KMS-11 (cell line): ENCODE measurements around the gene HDAC4.

Source experiments
- H2AFZ ChIP-seq: fragments of 200-600 bp; sonication (generic); 2 replicates; pipeline ENCODE4 v1.6.1; 2016; ENCODE audit warnings: antibody characterized with exemption, mixed run types, low read depth
- H3K27ac ChIP-seq: fragments of 200-600 bp; sonication (generic); 2 replicates; pipeline ENCODE4 v1.6.1; 2016; ENCODE audit warnings: mild to moderate bottlenecking, mixed run types
- H3K27me3 ChIP-seq: fragments of 200-600 bp; sonication (generic); 2 replicates; pipeline ENCODE4 v1.6.1; 2017; ENCODE audit warnings: mild to moderate bottlenecking, low read depth, mixed run types, moderate library complexity; ENCODE audit not compliant: insufficient read depth
- H3K36me3 ChIP-seq: fragments of 200-600 bp; sonication (generic); 2 replicates; pipeline ENCODE4 v1.6.1; 2017; ENCODE audit warnings: mild to moderate bottlenecking, mixed run types; ENCODE audit not compliant: insufficient read depth
- H3K4me1 ChIP-seq: fragments of 200-600 bp; sonication (generic); 2 replicates; pipeline ENCODE4 v1.6.1; 2016; ENCODE audit warnings: mild to moderate bottlenecking, low read depth, mixed run types; ENCODE audit not compliant: poor library complexity, severe bottlenecking
- H3K4me2 ChIP-seq: fragments of 200-600 bp; sonication (generic); 2 replicates; pipeline ENCODE4 v1.7.0; 2016; ENCODE audit warnings: mild to moderate bottlenecking, mixed run types
- H3K4me3 ChIP-seq: fragments of 200-600 bp; sonication (generic); IDR thresholded peaks from 2 replicates; pipeline ENCODE4 v1.6.1; 2017; ENCODE audit warnings: low read depth, low read length, mixed read lengths; ENCODE audit not compliant: insufficient read depth
- H3K79me2 ChIP-seq: fragments of 200-600 bp; sonication (generic); 2 replicates; pipeline ENCODE4 v1.6.1; 2016; ENCODE audit warnings: low read depth, mixed run types; ENCODE audit not compliant: insufficient read depth
- H3K9ac ChIP-seq: fragments of 200-600 bp; sonication (generic); 2 replicates; pipeline ENCODE4 v1.6.1; 2016; ENCODE audit warnings: mild to moderate bottlenecking, mixed run types
- H4K20me1 ChIP-seq: fragments of 200-600 bp; sonication (generic); 2 replicates; pipeline ENCODE4 v1.6.1; 2016; ENCODE audit warnings: mild to moderate bottlenecking, mixed run types; ENCODE audit not compliant: insufficient read depth
- CTCF ChIP-seq: fragments of 200-600 bp; sonication (generic); conservative IDR thresholded peaks from 2 replicates; pipeline ENCODE4 v1.6.1; 2017; ENCODE audit warnings: low read depth, mild to moderate bottlenecking, antibody characterized with exemption, low read length, moderate library complexity, mixed read lengths

HDAC4 gene

GRCh38 chr2:239108459-239108858 is 292.4 kb downstream of the HDAC4 start:
- Histone ChIP-seq H3K4me3 (no peak overlapping the region), H3K9ac (no peak overlapping the region), H4K20me1 (no peaks in the 10 kb centered on the region), H3K79me2 (no peaks in the 10 kb centered on the region), H2AFZ (no peak overlapping the region), H3K36me3 (no peaks in the 10 kb centered on the region), H3K27ac (no peak overlapping the region), H3K4me1 (no peaks in the 10 kb centered on the region), H3K27me3 (no peaks in the 10 kb centered on the region), H3K4me2 (no peak overlapping the region)
- no peak for TF ChIP-seq CTCF

GRCh38 chr2:239107936-239108335 is 292.9 kb downstream of the HDAC4 start:
- Histone ChIP-seq H3K27ac (no peak overlapping the region), H3K27me3 (no peaks in the 10 kb centered on the region), H3K4me2 (no peak overlapping the region), H3K9ac (no peak overlapping the region), H3K4me3 (no peak overlapping the region), H3K4me1 (no peaks in the 10 kb centered on the region), H4K20me1 (no peaks in the 10 kb centered on the region), H3K79me2 (no peaks in the 10 kb centered on the region), H3K36me3 (no peaks in the 10 kb centered on the region), H2AFZ (no peak overlapping the region)
- TF ChIP-seq CTCF, result no peak

- no peak overlapping the region for H3K27ac ChIP-seq
- no peak overlapping the region for H3K9ac ChIP-seq
- H3K27me3 ChIP-seq, result no peaks in the 10 kb centered on the region
- H2AFZ ChIP-seq, result no peak overlapping the region
- H3K4me2 ChIP-seq, result no peak overlapping the region
- H3K4me1 ChIP-seq, result no peaks in the 10 kb centered on the region
- H4K20me1 ChIP-seq, result no peaks in the 10 kb centered on the region
- no peak for TF ChIP-seq CTCF
- H3K36me3 ChIP-seq, result no peaks in the 10 kb centered on the region
- no peaks in the 10 kb centered on the region for H3K79me2 ChIP-seq
- H3K4me3 ChIP-seq, result no peak overlapping the region
Observed at GRCh38 chr2:239106966-239107365, 293.9 kb downstream of the HDAC4 start.

GRCh38 chr2:239106314-239106908 is 294.4 kb downstream of the HDAC4 start:
- no peaks in the 10 kb centered on the region for H4K20me1 ChIP-seq
- no peak overlapping the region for H2AFZ ChIP-seq
- H3K27me3 ChIP-seq, result no peaks in the 10 kb centered on the region
- no peak overlapping the region for H3K9ac ChIP-seq
- no peaks in the 10 kb centered on the region for H3K4me1 ChIP-seq
- no peaks in the 10 kb centered on the region for H3K36me3 ChIP-seq
- no peak overlapping the region for H3K4me3 ChIP-seq
- TF ChIP-seq CTCF, result peak; percentile 30; the same call in 1 of the 2 replicates
- no peak overlapping the region for H3K4me2 ChIP-seq
- no peaks in the 10 kb centered on the region for H3K79me2 ChIP-seq
- H3K27ac ChIP-seq, result no peak overlapping the region
